NOMO-1 treated with DMSO at 0.1 percent for 48 hours (cell line): ENCODE results near the gene SUFU.

Experiments
- DNase-seq: peaks from one replicate; lab custom pipeline; 2025; ENCODE audit not compliant: unreplicated experiment; lab: John Stamatoyannopoulos, UW

Gene SUFU

DNA sequence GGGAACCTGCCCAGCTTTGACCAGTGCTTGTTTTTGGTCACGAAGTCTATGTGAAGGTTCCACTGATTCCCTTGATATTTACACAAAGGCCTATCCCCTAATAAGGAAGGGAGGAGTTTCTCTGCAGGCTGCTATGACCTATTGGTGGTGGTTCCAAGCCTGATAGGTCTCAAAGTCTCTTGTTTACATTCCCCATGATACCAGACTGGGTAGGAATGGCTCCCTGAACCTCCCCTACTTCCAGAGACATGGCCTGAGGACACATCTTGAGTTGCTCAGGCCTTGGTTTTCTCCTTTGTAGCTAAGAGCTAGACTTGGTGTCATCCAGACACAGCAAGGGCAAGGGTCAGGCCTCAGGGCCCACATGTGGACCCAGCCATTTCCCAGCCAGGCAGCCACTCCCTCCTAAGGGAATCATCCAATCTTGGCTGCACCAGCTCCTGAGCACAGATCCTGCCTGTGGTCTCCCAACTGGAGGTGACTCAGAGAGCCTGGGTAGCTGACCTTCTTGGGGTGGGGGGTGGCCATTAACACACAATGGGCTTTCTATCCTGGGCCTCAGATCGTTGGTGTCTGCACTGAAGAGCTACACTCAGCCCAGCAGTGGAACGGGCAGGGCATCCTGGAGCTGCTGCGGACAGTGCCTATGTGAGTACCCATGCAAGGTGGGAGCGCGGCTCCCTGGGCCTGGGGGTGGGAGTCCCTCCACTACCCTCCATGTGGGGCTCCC is 89.5 kb downstream of the SUFU start:
- DNase-seq: no peak

GRCh38 chr10:102593804-102594079 is 90.0 kb downstream of the SUFU start:
- DNase-seq: no peak

DNA sequence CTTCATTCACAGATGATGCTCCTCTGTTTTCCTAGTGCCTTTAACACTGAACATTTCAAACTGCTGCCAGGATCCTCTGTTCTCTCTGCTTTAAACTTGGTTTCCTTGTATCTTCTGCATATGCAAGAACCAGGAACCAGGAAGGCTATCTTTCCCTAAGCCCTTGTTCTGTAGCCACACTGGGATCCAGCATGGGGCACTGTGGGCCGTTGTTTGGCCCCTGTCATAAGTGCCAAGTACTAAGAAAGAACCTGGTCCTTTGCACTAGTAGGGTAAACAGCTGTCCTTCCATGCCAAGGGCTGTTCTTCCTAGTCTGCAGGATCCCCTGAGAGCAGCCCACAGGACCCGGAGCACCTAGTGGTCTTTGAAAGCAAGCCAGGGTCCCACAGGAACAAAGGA is 91.5 kb downstream of the SUFU start:
- no peak for DNase-seq

GRCh38 chr10:102595897-102596296 is 92.1 kb downstream of the SUFU start:
- DNase-seq: no peak

- DNase-seq: peak; percentile 43
Measured at GRCh38 chr10:102596506-102596971, 92.8 kb downstream of the SUFU start.

- no peak for DNase-seq
Measured at GRCh38 chr10:102597131-102597991, 93.6 kb downstream of the SUFU start.

- DNase-seq: no peak
Measured at GRCh38 chr10:102598243-102598642, 94.5 kb downstream of the SUFU start.

GRCh38 chr10:102599565-102600327 is 96.0 kb downstream of the SUFU start:
- DNase-seq: peak; percentile 12

DNA sequence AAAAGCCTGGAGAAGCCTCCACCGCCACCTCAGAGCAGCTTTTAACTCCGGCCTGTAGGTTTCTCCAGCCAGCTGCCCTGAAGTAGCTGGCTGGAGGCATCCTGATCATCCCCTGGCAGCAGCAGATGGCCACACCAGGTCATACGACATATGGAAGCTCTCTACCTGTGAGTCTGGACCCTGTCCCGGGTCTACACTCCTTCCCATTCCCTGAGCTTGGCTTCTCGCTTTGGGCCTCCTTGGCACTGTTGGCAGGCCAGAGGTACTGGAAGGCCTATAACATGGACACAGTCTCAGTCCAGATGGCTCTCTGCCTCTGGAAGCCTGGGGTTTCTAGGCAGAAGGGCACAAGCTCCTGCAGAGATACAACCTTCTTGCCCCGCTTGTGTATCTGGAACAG is 97.0 kb downstream of the SUFU start:
- no peak for DNase-seq

- no peak for DNase-seq
Measured at GRCh38 chr10:102601639-102602038, 97.9 kb downstream of the SUFU start.

DNA sequence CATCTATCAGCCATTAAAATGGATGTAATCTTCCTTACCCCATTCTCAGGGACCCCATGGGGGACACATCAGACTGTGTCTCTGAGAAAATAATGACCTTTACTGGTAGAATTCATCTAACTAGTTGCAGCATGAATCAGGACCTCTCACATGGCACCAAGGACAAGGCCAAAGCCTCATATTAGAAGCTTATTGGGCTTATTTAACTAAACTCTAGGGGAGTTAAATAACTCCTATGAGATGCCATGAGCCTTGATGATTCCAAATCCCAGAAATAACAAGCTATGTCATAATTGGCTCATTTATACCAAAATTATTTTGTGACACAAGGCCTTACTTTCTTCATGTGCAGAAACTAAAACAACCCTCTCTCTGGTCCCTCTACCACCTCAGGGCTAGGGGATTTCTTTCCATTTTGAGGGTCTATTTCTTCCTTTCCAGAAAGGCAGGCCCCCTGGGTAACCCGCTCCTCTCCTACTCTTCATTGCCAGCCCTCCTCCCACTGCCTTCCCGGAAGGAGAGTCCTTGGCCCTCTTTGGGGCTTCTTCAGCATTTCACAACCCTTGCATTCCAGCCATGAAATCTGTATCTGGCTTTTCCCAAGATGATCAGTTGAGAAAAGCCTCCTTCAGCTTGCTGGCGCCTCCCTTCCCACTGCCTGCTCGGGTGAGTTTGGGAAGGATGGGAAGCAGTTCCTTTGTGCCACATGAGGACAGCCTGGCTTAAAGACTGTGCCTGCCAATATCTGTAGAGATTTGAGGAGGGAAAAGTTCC is 98.7 kb downstream of the SUFU start:
- DNase-seq: no peak

DNA sequence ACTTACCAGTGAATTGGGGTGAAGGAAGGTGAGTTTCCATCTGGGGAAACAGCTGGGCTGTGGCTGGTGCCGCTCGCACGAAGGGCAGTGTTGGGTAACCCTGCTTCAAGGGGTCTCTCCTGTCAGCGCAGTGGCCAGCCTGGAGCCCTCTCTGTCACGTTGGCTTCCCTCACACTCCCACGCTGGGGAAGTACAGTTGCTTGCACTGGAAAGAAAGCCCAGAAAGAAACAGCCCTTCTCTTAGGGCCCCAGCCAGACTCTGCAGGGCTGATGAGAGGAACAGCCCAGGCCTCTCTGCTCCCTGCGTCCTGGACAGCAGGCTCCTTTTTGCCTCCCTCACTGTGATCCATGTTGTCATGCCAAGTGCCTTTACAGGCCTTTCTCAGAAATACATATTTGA is 100.2 kb downstream of the SUFU start:
- peak; percentile 3 for DNase-seq

GRCh38 chr10:102604439-102604841 is 100.7 kb downstream of the SUFU start:
- DNase-seq: no peak

DNA sequence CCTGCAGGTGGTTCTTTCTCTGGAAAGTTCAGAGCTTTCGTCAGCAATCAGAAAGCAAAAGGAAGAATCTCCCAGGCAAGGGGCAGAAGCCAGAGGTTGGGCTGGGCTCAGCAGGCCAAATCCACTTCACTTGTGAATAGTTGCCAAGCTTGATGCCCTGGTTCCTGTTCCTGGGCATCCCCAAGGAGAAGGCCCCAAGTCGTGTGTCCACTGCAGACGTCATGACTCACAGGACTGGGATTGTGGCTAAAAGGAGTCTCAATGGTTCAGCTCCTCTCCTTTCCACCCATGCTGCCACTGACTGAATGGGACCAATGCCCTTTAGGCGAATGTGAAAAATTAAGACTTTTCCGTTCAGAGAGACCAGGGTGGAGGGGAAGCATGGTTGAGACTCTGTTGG is 101.9 kb downstream of the SUFU start:
- DNase-seq: no peak

- DNase-seq: peak; percentile 6
Measured at GRCh38 chr10:102608487-102608886, 104.7 kb downstream of the SUFU start.

- no peak for DNase-seq
Measured at GRCh38 chr10:102610441-102610887, 106.7 kb downstream of the SUFU start.

DNA sequence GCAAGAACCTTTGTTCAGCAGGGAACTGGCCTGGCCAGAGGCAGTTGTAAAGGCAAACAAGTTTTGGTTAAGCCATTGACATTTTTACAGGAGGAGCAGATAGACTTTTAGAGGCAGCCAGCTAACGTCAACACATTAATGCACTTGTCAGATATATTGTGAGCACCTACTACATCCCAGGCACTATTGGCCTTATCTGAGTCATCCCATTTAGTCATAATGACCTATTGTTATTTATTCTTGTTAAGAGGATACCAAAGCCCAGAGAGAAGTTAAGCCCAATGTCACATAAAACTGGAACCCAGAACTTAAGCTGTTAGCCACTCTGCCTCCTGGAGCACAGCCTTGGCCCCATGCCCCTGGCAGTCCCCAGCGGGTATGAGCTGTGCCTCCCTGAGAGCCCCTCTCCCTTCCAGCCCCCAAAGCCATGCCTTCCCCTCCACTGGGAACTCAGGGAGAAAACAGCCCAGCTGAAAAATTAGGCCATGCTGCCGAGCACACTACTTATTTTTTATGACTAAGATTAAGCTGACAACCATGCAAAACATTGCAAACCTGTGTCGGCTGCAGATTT is 107.8 kb downstream of the SUFU start:
- DNase-seq: no peak

- DNase-seq: no peak
Measured at GRCh38 chr10:102612964-102613275, 109.1 kb downstream of the SUFU start.

- no peak for DNase-seq
Measured at GRCh38 chr10:102613286-102613685, 109.5 kb downstream of the SUFU start.

DNA sequence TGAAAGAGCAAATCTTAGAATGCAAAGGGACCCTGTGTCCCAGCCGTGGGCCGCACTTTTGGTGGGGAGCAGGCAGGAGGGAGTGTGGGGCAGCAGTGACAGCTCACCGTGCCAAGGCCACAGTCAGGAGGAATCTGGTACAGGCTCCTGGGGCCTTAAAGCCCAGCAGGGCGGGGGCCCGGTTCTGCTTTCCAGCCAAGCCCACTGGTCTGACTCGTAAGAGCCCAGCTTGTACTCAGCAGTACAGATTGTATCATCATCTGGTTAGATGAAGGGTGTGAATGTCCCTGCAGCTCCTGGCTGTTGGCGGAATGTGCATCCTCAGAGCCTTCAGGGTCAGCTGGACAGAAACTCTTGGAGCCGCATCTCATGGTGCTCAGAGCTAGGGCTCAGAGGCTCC is 110.0 kb downstream of the SUFU start:
- no peak for DNase-seq

DNA sequence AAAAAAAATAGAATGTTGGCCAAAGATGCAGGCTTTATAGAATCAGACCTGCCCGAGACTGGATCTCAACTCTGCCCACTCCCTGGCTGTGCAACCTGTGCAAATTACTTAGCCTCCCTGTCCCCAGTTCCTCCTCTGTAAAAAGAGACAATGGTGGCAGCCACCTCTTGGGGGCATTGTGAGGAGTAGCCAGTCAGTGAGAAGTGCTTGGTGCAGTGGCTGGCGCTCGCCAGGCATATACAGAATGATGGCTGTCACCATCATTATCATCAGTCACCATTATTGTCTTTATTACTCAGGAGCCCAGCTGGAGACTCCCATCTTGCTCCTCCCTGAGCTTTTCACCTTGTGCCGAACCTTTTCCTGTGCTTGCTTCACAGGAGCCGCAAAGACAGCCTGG is 111.1 kb downstream of the SUFU start:
- no peak for DNase-seq
